VCaP (cell line): ENCODE data around the gene SKAP2.

Source experiments
- H3K27ac ChIP-seq: fragments of 450-650 bp; 2 replicates; pipeline ENCODE4 v1.5.1; 2017
- TF ChIP-seq, protein P1 (sequence below): fragments of 450-650 bp; conservative IDR thresholded peaks from 2 replicates; pipeline ENCODE4 v1.5.1; 2017; ENCODE audit warnings: mild to moderate bottlenecking, moderate library complexity

The SKAP2 gene

DNA sequence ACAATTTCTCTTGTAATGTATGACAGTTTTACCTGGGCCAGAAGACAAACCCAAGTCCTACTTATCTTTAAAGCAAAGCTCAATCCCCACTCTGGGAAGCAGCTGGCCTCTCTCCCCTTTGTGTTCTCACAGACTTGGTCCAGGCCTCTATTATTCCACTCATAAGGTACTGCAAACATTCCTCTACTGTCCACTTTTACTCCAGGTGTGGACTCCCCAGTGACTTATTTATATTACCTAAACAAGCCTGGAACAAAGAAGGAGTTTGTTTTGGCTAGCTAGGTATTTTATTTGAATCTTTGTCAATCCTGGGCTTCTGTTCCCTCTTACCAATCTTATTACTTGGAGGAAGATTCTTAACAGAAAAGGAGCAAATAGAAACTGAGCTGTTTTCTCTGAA is 163.5 kb downstream of the SKAP2 start:
- no peak overlapping the region for H3K27ac ChIP-seq

DNA sequence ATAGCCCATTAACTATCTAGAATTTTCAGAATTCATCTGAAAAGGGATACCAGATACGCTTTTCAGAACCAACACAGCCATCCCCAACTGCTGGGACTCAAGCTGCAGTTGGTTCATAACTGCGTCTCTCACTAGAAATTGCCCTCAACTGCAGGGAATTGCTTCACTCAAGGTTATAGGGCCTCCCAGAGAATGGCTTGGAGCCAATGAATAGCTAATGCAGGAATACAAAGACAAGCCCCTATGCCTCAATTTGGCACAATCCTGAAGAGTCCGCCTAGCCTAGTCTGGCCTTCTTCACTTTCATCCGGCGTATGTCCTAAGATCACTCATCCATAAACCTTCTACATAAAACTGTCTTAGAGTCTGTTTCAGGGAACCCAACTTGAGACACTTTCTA is 164.0 kb downstream of the SKAP2 start:
- no peak overlapping the region for H3K27ac ChIP-seq
- TF ChIP-seq, protein P1, sequence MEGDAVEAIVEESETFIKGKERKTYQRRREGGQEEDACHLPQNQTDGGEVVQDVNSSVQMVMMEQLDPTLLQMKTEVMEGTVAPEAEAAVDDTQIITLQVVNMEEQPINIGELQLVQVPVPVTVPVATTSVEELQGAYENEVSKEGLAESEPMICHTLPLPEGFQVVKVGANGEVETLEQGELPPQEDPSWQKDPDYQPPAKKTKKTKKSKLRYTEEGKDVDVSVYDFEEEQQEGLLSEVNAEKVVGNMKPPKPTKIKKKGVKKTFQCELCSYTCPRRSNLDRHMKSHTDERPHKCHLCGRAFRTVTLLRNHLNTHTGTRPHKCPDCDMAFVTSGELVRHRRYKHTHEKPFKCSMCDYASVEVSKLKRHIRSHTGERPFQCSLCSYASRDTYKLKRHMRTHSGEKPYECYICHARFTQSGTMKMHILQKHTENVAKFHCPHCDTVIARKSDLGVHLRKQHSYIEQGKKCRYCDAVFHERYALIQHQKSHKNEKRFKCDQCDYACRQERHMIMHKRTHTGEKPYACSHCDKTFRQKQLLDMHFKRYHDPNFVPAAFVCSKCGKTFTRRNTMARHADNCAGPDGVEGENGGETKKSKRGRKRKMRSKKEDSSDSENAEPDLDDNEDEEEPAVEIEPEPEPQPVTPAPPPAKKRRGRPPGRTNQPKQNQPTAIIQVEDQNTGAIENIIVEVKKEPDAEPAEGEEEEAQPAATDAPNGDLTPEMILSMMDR: no peak

More for the DNA sequence above, 163.5 kb downstream of the SKAP2 start:
- TF ChIP-seq, protein P1: no peak

DNA sequence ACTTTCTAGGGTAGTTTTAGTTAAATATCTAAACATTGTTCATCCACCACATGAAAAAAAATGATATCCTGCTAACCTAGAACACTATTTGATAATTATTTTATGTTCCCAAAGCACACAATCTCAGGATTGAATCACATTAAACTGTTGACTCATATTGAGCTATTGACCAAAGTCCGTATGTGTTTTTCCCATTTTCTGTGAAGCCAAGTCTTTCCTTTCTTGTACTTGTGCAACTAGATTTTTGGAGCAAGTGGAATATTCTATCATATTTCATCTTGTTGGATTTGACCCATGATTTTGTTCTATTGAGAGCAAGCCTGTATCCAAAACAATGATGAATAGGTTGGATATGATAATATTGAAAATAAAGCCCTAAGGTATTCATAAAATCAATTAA is 164.6 kb downstream of the SKAP2 start:
- TF ChIP-seq, protein P1: no peak

DNA sequence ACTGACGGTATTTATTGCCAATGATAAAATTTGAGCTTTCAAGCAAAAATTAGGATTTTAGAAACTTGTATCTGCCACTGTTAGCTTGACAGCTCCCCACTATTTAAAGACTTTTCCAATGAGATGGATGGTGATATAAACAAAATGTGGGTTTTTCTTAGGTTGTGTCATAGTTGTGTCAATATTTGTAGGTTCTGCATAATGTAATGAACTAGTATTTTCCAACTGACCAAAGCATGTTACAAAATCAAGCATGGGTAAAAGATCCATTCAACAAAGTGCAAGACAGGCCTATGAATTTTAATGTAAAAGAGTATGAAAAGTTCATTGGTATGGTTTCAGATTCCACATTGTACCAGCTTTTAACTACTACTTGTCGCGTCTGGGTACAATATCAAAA is 165.6 kb downstream of the SKAP2 start:
- TF ChIP-seq, protein P1: no peak
- H3K27ac ChIP-seq: no peak overlapping the region

More for the DNA sequence above, 164.6 kb downstream of the SKAP2 start:
- H3K27ac ChIP-seq: no peak overlapping the region

DNA sequence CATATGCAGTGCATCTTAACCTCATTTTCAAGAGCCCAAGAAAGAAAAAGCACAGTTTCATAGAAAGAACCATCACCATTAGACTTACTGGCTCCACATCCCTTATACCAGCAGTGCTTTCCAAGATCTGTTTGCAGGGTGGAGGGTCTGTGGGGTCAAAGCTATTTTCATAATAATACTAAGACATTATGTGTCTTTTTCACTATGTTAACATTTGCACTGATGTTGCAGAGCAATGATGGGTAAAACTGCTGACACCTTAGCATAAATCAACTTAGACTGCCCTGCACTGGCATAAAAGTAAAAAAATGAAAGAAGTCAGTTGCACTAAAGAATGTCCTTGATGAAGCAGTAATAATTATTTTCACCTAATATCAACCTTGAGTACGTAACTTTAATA is 166.2 kb downstream of the SKAP2 start:
- TF ChIP-seq, protein P1: no peak
- H3K27ac ChIP-seq: no peak overlapping the region

DNA sequence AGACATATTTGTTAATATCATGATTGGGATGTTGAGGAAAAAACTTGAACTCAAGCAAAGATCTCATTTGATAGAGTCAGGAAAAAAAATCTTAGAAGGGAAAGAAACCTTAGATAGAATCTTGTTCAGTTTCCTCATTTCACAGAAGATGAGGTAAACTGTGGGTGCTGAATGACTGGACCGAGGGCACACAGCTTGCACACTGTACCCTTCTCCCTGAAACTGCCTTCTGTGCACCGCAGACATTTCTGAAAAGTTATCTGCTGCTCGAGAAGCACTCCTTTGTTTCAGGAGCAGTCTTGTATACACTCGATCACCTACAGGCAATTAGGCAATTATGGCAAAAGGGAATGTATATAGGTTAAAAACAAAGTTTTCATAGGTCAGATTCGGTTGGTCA is 167.4 kb downstream of the SKAP2 start:
- H3K27ac ChIP-seq: no peak overlapping the region
- TF ChIP-seq, protein P1: no peak

DNA sequence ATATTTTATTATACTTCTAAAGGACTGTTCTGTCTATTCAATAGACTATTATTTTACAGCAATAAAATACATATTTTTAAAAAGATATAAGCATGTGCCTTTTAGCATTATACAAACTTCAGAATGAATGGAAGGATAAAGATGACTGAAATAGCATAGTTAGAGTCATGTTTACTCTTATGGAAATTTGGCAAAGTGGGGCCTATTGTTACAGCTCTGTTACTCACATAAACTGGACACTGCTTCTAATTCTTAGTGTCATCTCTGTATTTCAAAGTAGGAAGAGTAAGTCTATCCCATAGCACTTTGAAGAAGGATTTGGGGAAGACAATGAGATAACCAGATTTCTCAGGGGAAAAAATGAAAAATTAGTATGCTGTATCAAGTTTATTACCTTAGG is 168.2 kb downstream of the SKAP2 start:
- H3K27ac ChIP-seq: no peak overlapping the region
- TF ChIP-seq, protein P1: no peak

DNA sequence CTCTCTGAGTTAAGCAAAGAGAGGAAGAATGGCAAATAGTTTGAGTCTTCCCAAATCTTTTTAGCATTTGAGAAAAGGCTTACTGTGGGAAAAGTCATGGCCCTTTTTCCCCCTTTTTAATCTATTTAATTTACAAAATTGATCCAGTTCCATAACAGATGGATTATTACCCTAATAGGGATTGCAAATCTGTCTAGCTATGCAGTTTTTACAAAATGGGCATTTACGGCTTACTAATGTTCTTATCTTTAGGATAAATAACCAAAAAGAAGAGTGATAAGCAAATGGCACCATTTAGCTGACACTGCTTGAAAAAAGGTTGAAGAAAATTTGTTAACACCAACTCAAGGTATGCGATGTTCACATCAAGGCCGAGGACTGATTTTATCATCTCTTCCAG is 169.7 kb downstream of the SKAP2 start:
- TF ChIP-seq, protein P1: no peak
- no peak overlapping the region for H3K27ac ChIP-seq
